Muscle of arm (tissue), 12 donors: ENCODE measurements around the gene CYLD. TPM values are rescaled to one million over a fixed set of nuclear protein-coding genes. Genes with fewer than 3 reads are reported as not detected.

Experiments
- DNase-seq: peaks from one replicate; pipeline ENCODE4 v3.0.0-alpha.2; 2013
- polyA plus RNA-seq, 12 donors: library from polyadenylated mRNA; unstranded; fragments of 120-200 nt; gene quantifications; one replicate each; pipeline ENCODE4 v1.2.1, GENCODE V29; 2013; ENCODE audit not compliant: insufficient read length in 12 of 12

The CYLD gene
- polyA plus RNA-seq, 12 donors, result 22.5 to 40.7 (median 31.6) TPM; not detected in 1

DNA sequence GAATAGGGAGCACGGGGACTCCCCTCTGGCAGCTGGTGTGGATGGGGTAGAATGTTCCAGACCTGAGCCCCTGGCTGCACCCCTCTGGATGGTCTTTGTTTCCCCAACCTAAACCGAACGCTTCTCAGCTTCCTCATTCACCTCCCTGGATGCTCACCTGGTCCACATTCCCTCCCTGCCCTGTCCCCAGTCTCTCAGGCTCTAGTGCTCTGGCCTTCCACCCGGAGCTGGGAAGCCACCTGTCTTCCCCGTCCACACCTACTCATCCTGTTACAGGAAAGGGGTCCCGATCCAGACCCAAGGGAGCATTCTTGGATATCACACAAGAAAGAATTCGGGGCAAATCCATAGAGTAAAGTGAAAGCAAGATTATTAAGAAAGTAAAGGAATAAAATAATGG, 73.5 kb downstream of the CYLD start:
- no peak for DNase-seq

- no peak for DNase-seq
Observed at GRCh38 chr16:50816901-50817555, 75.1 kb downstream of the CYLD start.

- DNase-seq, result no peak
Observed at GRCh38 chr16:50818380-50818779, 76.5 kb downstream of the CYLD start.

DNA sequence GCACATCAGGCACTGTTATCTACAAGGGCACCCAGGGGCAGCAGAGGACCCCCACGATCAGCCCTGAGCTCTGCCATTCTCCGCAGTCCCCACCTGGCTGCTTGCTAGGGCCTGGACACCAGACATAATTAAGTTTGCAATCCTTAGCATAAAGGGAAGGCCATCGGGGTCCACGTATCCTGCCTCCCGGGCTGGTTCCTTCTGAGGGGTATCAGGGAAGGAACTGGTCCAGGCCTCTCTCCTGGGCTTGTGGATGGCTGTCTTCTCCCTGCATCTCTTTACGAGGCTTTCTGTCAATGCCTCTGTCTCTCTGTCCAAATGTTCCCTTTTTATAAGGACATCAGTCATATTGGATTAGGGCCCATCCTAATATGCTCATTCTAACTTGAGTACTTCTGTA, 77.8 kb downstream of the CYLD start:
- no peak for DNase-seq

GRCh38 chr16:50820225-50820624, 78.3 kb downstream of the CYLD start:
- no peak for DNase-seq

- DNase-seq, result no peak
Observed at GRCh38 chr16:50821586-50821985, 79.7 kb downstream of the CYLD start.

GRCh38 chr16:50822671-50823070, 80.8 kb downstream of the CYLD start:
- no peak for DNase-seq

DNA sequence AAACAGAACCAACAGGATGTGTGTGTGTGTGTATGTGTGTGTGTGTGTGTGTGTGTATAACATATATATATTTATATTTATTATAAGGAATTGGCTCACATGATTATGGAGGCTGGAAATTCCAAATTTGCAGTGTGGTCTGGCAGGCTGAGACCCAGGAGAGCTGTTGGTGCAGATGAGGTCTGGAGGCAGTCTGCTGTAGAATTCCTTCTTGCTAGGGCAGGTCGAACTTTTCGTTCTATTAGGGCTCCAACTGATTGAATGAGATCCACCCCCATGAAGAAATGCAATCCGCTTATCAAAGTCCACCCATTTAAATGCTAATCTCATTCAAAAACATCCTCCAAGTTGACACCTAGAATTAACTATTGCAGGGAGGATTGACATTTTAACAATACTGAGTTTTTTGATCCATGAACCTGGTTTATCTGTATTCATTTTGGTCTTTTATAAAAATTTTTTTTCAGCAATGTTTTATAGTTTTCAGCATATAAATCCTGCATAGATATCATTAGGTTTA, 85.0 kb downstream of the CYLD start:
- no peak for DNase-seq

DNA sequence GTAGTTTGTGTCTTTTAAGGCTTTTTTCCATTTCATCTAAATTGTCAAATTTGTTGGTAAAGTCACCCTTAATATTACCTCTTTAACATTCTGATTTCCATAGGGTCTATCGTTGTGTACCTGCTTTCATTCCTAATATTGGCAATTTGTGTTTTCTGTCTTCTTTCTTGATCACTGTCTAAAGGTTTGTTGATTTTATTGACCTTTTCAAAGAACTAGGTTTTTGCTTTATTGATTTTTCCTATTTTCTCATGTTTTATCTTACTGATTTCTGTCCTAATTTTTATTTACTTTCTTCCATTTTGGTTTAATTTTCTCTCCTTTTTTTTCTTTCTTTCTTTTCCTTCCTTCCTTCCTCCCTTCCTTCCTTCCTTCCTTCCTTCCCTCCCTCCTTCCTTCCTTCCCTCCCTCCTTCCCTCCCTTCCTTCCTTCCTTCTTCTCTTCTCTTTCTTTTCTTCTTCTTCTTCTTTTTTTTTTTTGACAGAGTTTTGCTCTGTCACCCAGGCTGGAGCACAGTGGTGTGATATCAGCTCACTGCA, 86.3 kb downstream of the CYLD start:
- no peak for DNase-seq

DNA sequence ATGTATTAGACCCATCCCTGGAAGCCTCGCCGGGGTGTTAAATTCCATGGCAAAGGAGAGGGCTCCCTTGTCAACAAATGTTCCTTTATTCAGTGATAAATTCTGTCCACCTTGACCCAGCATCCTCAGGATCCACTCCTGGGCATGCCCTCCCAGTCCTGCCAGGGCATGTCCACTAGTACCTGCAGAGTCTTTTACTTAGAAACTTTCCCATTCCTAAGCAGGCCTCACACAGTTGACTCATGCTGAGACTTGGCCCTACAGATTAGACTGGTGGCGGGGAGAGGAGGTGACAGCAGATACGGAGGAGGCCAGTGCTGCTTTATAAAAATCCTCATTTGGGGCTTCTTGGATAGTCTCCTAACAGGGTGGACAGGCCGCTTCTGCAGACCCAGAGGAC, 88.8 kb downstream of the CYLD start:
- no peak for DNase-seq

- no peak for DNase-seq
Observed at GRCh38 chr16:50831751-50832150, 89.9 kb downstream of the CYLD start.

- no peak for DNase-seq
Observed at GRCh38 chr16:50833929-50834328, 92.0 kb downstream of the CYLD start.

DNA sequence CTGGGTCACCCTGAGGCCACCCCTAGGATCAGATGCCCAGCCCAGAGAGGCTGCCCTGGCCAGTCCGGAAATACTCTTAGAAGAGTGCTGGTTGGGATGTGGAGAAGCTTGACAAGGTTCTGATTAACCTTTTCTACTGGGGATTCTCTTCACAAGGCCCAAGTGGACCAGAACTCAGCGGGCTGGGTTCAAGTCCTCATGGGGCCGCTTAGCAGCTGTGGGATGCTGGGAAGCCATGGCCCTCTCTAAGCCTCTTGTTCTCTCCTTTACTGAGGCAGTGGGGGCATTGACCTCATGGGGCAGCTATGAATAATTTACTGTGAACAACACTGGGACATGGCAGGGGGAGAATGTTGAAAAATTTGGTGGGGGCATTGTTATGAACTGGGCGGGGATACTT, 92.8 kb downstream of the CYLD start:
- no peak for DNase-seq

- no peak for DNase-seq
Observed at GRCh38 chr16:50835358-50836060, 93.6 kb downstream of the CYLD start.

DNA sequence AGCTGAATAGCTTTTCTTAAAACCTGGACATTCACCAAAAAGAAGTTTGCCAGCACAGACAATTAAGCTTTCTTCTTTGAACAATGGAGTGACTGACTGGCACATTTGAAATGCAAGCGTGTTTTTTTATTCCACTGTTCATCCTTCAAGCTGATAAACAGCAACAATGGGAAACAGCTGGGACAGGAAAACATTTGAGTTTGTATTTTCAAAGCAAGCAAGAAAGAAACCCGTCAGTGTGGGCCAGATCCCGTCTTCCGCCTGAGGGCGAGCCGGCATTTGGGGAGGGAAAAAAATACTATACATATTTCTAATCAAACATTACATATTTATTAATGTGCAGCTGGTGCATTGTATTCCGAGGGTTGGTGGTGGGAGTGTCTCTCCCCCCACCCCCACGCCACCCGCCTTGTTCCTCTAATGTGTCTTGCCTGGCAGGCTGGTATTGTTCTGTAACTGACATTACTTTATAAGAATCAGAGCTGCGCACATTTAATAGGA, 94.3 kb downstream of the CYLD start:
- DNase-seq, result no peak

GRCh38 chr16:50837324-50837723, 95.4 kb downstream of the CYLD start:
- DNase-seq, result no peak

GRCh38 chr16:50838165-50838564, 96.3 kb downstream of the CYLD start:
- DNase-seq, result no peak

DNA sequence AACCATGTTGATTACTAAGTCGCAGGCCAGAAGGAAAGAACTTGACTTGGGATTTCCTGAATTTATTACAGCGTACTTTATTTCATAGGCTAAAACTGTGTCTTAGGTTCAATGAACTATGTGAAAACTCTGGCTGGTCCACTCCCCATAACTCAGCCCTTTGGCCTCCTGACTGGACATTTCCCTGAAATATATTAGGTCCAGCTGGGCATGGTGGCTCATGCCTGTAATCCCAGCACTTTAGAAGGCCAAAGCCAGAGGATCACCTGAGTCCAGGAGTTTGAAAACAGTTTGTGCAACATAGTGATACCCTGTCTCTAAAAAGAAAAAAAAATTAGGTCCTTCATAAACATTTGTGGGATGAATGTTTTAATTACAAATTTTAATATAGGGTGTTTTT, 97.0 kb downstream of the CYLD start:
- no peak for DNase-seq

- no peak for DNase-seq
Observed at GRCh38 chr16:50839356-50839755, 97.5 kb downstream of the CYLD start.

- DNase-seq, result no peak
Observed at GRCh38 chr16:50839920-50840729, 98.2 kb downstream of the CYLD start.

GRCh38 chr16:50841081-50841886, 99.4 kb downstream of the CYLD start:
- DNase-seq, result no peak
